Transverse colon (tissue), 4 donors: Measurements from ENCODE around the gene DOK7. TPM values are rescaled to one million over a fixed set of nuclear protein-coding genes. Genes with fewer than 3 reads are reported as not detected.

Experiments used
- DNase-seq: peaks from one replicate; pipeline ENCODE4 v3.0.0-alpha.2; 2019
- H3K27ac ChIP-seq, 4 donors: fragments of 200-600 bp; sonication (generic); 2 replicates each; pipeline ENCODE4 v1.5.1; 2016 to 2018; ENCODE audit warnings: inconsistent platforms in 4 of 4
- H3K27me3 ChIP-seq: fragments of 200-600 bp; sonication (generic); 2 replicates; pipeline ENCODE4 v1.5.1; 2017; ENCODE audit warnings: inconsistent platforms
- H3K36me3 ChIP-seq, 4 donors: fragments of 200-600 bp; sonication (generic); 2 replicates each; pipeline ENCODE4 v1.5.1; 2017 to 2019; ENCODE audit warnings: inconsistent platforms in 4 of 4
- H3K4me1 ChIP-seq, 4 donors: fragments of 200-600 bp; sonication (generic); 2 replicates each; pipeline ENCODE4 v1.5.1; 2017 to 2020; ENCODE audit warnings: inconsistent platforms in 4 of 4
- H3K4me3 ChIP-seq, 4 donors: fragments of 200-600 bp; sonication (generic); 1 replicate in 1 of 4; 2 replicates in 3 of 4; pipeline versions ENCODE4 v1.5.1 to v1.6.1; 2017 to 2019; ENCODE audit warnings: inconsistent platforms in 4 of 4
- H3K9me3 ChIP-seq, 2 donors: fragments of 200-600 bp; sonication (generic); 2 replicates each; pipeline ENCODE4 v1.5.1; 2017 to 2019; ENCODE audit warnings: inconsistent platforms in 2 of 2
- EP300 ChIP-seq: sonication (generic); formaldehyde crosslinking; IDR thresholded peaks from one replicate; pipeline ENCODE4 v1.6.1; 2017; ENCODE audit warnings: antibody characterized with exemption, low read depth
- POLR2A ChIP-seq: fragments of 450-650 bp; IDR thresholded peaks from one replicate; pipeline ENCODE4 v1.6.1; 2016; ENCODE audit warnings: antibody characterized with exemption, mild to moderate bottlenecking, moderate library complexity
- POLR2AphosphoS5 ChIP-seq, 3 donors: sonication (generic); formaldehyde crosslinking; IDR thresholded peaks; one replicate each; pipeline ENCODE4 v1.6.1; 2016; ENCODE audit warnings: antibody characterized with exemption in 3 of 3
- WGBS, 2 donors: methylation state at CpG; one replicate each; pipeline ENCODE4 v1.1.5; 2018; ENCODE audit warnings: low coverage in 1 of 2; 5-methylcytosine and 5-hydroxymethylcytosine counted together
- in situ Hi-C, 4 donors: fragments of 200-750 bp; cut with MboI; loops; one replicate each; pipeline versions ENCODE4 v1.15.0 to v1.15.1; 2017; ENCODE audit warnings: low sequenced_read_pairs in 3 of 4, low pct_ligation_motif_present in 1 of 4, low pct_unique_long_range_greater_than_20kb in 1 of 4
- intact Hi-C: fragments of 100-400 bp; cut with DNase I; formaldehyde crosslinking; loops from one replicate; pipeline ENCODE4 v1.15.1; 2023; ENCODE audit warnings: low total_unique reads
- total RNA-seq, 4 donors: library from RNA; depleted of rRNA; stranded (reverse); fragments of >200 nt; gene quantifications; one replicate each; pipeline ENCODE4 v1.1.0, GENCODE V29; 2016
- TF ChIP-seq, protein P1 (sequence below), 5 experiments: fragments of 200-600 bp in 3 of 5; fragments of 450-650 bp in 2 of 5; sonication (generic) in 3 of 5; IDR thresholded peaks; 1 replicate in 2 of 5; 2 replicates in 3 of 5; pipeline ENCODE4 v1.5.1; 2016 to 2017; ENCODE audit warnings: antibody characterized with exemption in 5 of 5, inconsistent platforms in 3 of 5, mild to moderate bottlenecking in 2 of 5, moderate library complexity in 1 of 5

Gene DOK7
- total RNA-seq, 4 donors from 2014 or later = 0.27 to 0.95 TPM; not detected in 2

- 83 to 90% methylated on average over 1 to 18 of the region's 18 CpGs for WGBS, 2 donors
- H3K4me3 ChIP-seq = no peak overlapping the region
- H3K36me3 ChIP-seq = peaks cover 0 to 9% (median 3%) of the 10 kb centered on the region in 4 donors
- intact Hi-C loops (no loop called here), in situ Hi-C loops (no loop called here)
- DNase-seq = no peak
- H3K27ac ChIP-seq = no peak overlapping the region
- H3K4me1 ChIP-seq = no peaks in the 10 kb centered on the region
- TF ChIP-seq, protein P1, sequence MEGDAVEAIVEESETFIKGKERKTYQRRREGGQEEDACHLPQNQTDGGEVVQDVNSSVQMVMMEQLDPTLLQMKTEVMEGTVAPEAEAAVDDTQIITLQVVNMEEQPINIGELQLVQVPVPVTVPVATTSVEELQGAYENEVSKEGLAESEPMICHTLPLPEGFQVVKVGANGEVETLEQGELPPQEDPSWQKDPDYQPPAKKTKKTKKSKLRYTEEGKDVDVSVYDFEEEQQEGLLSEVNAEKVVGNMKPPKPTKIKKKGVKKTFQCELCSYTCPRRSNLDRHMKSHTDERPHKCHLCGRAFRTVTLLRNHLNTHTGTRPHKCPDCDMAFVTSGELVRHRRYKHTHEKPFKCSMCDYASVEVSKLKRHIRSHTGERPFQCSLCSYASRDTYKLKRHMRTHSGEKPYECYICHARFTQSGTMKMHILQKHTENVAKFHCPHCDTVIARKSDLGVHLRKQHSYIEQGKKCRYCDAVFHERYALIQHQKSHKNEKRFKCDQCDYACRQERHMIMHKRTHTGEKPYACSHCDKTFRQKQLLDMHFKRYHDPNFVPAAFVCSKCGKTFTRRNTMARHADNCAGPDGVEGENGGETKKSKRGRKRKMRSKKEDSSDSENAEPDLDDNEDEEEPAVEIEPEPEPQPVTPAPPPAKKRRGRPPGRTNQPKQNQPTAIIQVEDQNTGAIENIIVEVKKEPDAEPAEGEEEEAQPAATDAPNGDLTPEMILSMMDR (IDR thresholded peaks at IDR 0.05) = no peak
- no peak for TF ChIP-seq POLR2A
- no peak for TF ChIP-seq EP300
- TF ChIP-seq POLR2AphosphoS5 (IDR thresholded peaks at IDR 0.05) = no peak
- no peaks in the 10 kb centered on the region for H3K27me3 ChIP-seq
- no peaks in the 10 kb centered on the region for H3K9me3 ChIP-seq
These were observed 46.8 kb upstream of the DOK7 start for GRCh38 chr4:3416270-3416669.

GRCh38 chr4:3416821-3417221 is 46.3 kb upstream of the DOK7 start:
- Histone ChIP-seq H3K27ac (no peak overlapping the region), H3K4me1 (no peaks in the 10 kb centered on the region), H3K9me3 (no peaks in the 10 kb centered on the region), H3K36me3 (peaks cover 0 to 9% (median 3%) of the 10 kb centered on the region in 4 donors), H3K4me3 (no peak overlapping the region), H3K27me3 (no peaks in the 10 kb centered on the region)
- no peak for DNase-seq
- WGBS, 2 donors = 92 to 94% methylated on average over 6 to 17 of the region's 17 CpGs
- TF ChIP-seq, protein P1 (IDR thresholded peaks at IDR 0.05) = no peak
- TF ChIP-seq POLR2AphosphoS5 (IDR thresholded peaks at IDR 0.05) (no peak), POLR2A (no peak), EP300 (no peak)
- intact Hi-C loops = no loop called here
- in situ Hi-C loops = no loop called here

- intact Hi-C loops = no loop called here
- no peaks in the 10 kb centered on the region for H3K27me3 ChIP-seq
- no peaks in the 10 kb centered on the region for H3K9me3 ChIP-seq
- no peaks in the 10 kb centered on the region for H3K4me1 ChIP-seq
- H3K36me3 ChIP-seq = peaks cover 0 to 9% (median 3%) of the 10 kb centered on the region in 4 donors
- no peak for TF ChIP-seq POLR2A
- no peak for TF ChIP-seq EP300
- TF ChIP-seq, protein P1 (IDR thresholded peaks at IDR 0.05) = no peak
- TF ChIP-seq POLR2AphosphoS5 (IDR thresholded peaks at IDR 0.05) = no peak
- 93 to 95% methylated on average over 11 to 21 of the region's 21 CpGs for WGBS, 2 donors
- no peak overlapping the region for H3K4me3 ChIP-seq
- in situ Hi-C loops = no loop called here
- no peak for DNase-seq
- no peak overlapping the region for H3K27ac ChIP-seq
These were observed 45.7 kb upstream of the DOK7 start for GRCh38 chr4:3417448-3417847.

DNA sequence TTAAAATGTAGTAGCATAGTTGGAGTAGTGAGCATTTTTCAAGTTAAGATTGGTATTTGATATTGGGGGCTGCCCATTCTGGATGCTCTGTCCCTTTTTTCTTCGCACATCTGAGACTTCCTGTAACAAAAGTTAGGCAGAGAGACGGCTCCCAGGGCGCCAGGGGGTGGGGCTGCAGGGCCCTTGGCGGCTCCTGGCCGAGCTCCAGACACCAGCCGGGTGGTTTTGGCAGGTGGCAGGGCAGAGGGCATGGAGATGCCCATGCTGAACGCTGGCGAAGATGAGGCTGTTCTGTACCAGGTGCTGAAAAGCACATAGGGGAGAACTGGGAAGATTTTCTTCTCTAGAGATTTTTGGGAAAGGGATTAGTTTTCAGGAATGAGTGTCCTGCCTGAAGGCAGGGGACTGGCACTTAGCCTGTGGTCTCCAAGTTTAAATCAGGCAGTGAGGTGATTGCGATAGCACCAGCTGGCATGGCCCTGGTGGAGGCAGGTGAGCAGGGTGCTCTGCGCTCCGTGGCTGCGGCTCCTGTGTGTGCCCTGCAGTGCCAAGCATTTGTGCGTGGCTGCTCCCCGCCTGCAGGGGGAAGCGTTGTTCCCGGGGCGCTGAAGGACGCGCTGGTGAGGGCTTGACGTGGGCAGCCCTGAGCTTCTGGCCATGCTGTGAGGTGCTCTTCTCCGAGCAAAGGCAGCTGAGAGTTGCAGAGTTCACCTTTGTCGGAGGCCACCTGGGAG is 44.9 kb upstream of the DOK7 start:
- in situ Hi-C loops (no loop called here), intact Hi-C loops (no loop called here)
- no peaks in the 10 kb centered on the region for H3K4me1 ChIP-seq
- H3K9me3 ChIP-seq = no peaks in the 10 kb centered on the region
- 47 to 68% methylated on average over 5 to 20 of the region's 22 CpGs for WGBS, 2 donors
- H3K4me3 ChIP-seq = no peak overlapping the region
- DNase-seq = no peak
- H3K27me3 ChIP-seq = no peaks in the 10 kb centered on the region
- TF ChIP-seq POLR2AphosphoS5 (IDR thresholded peaks at IDR 0.05) (no peak), POLR2A (no peak), EP300 (no peak)
- H3K27ac ChIP-seq = no peak overlapping the region
- peaks cover 0 to 9% (median 3%) of the 10 kb centered on the region in 4 donors for H3K36me3 ChIP-seq
